Fibroblast of the aortic adventitia (primary cell): Measurements from ENCODE around the gene HEBP2. TPM values are rescaled to one million over a fixed set of nuclear protein-coding genes. Genes with fewer than 3 reads are reported as not detected.

Experiments used
- DNase-seq: peaks from one replicate; pipeline ENCODE4 v3.0.0-alpha.2; 2010; ENCODE audit warnings: low read depth
- H3K4me3 ChIP-seq: 2 replicates; pipeline ENCODE4 v1.5.1; 2011; ENCODE audit warnings: low read depth, mild to moderate bottlenecking, control low read depth, low read length, moderate library complexity
- small RNA-seq: library from RNA; depleted of rRNA; stranded (forward); fragments of <200 nt; gene quantifications from one replicate; pipeline ENCODE3, GENCODE V24; 2012
- total RNA-seq: library from RNA; depleted of rRNA; stranded (reverse); fragments of >200 nt; gene quantifications from 2 replicates; pipeline ENCODE4 v1.2.3, GENCODE V29; 2012; ENCODE audit warnings: low replicate concordance
- TF ChIP-seq, protein P1 (sequence below): IDR thresholded peaks from 2 replicates; pipeline ENCODE4 v1.5.1; 2011; ENCODE audit warnings: mild to moderate bottlenecking, low read length, control low read depth, inconsistent platforms; ENCODE audit not compliant: insufficient read depth

Gene HEBP2
- total RNA-seq, 1 donor: 17.1 TPM

- H3K4me3 ChIP-seq: no peak overlapping the region
- TF ChIP-seq, protein P1, sequence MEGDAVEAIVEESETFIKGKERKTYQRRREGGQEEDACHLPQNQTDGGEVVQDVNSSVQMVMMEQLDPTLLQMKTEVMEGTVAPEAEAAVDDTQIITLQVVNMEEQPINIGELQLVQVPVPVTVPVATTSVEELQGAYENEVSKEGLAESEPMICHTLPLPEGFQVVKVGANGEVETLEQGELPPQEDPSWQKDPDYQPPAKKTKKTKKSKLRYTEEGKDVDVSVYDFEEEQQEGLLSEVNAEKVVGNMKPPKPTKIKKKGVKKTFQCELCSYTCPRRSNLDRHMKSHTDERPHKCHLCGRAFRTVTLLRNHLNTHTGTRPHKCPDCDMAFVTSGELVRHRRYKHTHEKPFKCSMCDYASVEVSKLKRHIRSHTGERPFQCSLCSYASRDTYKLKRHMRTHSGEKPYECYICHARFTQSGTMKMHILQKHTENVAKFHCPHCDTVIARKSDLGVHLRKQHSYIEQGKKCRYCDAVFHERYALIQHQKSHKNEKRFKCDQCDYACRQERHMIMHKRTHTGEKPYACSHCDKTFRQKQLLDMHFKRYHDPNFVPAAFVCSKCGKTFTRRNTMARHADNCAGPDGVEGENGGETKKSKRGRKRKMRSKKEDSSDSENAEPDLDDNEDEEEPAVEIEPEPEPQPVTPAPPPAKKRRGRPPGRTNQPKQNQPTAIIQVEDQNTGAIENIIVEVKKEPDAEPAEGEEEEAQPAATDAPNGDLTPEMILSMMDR: no peak
- DNase-seq: no peak
Observed at GRCh38 chr6:138464085-138464484, 60.1 kb downstream of the HEBP2 start.

GRCh38 chr6:138465007-138465645, 61.1 kb downstream of the HEBP2 start:
- no peak overlapping the region for H3K4me3 ChIP-seq
- DNase-seq: peak; percentile 89
- TF ChIP-seq, protein P1: no peak

DNA sequence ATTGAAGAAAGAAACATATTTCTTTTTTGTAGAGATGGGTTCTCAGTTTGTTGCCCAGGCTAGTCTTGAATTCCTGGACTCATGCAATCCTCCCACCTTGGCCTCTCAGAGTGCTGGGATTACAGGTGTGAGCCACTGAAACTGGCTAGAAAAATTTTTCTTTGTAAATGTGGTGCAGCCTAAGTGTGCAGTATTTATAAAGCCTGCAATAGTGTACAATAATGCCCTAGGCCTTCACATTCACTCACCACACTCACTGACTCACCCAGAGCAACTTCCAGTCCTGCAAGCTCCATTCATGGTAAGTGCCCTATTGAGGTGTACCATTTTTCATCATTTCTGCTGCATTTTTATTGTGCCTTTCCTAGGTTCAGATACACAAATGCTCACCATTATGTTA, 63.9 kb downstream of the HEBP2 start:
- no peak overlapping the region for H3K4me3 ChIP-seq
- DNase-seq: no peak
- TF ChIP-seq, protein P1: no peak

- DNase-seq: peak; percentile 23
- TF ChIP-seq, protein P1: no peak
- H3K4me3 ChIP-seq: no peak overlapping the region
Observed at GRCh38 chr6:138468320-138469015, 64.4 kb downstream of the HEBP2 start.

Small RNA genes within 50 kb of the gene (small RNA-seq; reads per million reads assigned to genes)
- gene AL031003.1: not detected
- gene AL391669.1: not detected
- not detected for gene MIR3145

Other genes starting within 250 kb of the HEBP2 start
- 0.08 and 0.09 TPM in 2 replicates for gene ARFGEF3, start 242.3 kb upstream of the HEBP2 start, total RNA-seq
- not detected in 2 replicates for gene PBOV1, start 185.7 kb upstream of the HEBP2 start, total RNA-seq
- gene SMIM28, start 26.3 kb upstream of the HEBP2 start, total RNA-seq: not detected in 2 replicates
- 7.9 and 17.8 TPM in 2 replicates for gene NHSL1, start 95.3 kb downstream of the HEBP2 start, total RNA-seq